NCI-H1436 treated with DMSO at 0.1 percent for 48 hours (cell line): ENCODE measurements around the gene F8A2.
"Not testable (repeated sequence)": the region's sequence is repeated elsewhere in the genome, so short reads cannot be mapped to it uniquely, and the experiment has no call there.

Source experiments
- DNase-seq: peaks from one replicate; lab custom pipeline; 2025; lab: John Stamatoyannopoulos, UW

Gene F8A2

DNA sequence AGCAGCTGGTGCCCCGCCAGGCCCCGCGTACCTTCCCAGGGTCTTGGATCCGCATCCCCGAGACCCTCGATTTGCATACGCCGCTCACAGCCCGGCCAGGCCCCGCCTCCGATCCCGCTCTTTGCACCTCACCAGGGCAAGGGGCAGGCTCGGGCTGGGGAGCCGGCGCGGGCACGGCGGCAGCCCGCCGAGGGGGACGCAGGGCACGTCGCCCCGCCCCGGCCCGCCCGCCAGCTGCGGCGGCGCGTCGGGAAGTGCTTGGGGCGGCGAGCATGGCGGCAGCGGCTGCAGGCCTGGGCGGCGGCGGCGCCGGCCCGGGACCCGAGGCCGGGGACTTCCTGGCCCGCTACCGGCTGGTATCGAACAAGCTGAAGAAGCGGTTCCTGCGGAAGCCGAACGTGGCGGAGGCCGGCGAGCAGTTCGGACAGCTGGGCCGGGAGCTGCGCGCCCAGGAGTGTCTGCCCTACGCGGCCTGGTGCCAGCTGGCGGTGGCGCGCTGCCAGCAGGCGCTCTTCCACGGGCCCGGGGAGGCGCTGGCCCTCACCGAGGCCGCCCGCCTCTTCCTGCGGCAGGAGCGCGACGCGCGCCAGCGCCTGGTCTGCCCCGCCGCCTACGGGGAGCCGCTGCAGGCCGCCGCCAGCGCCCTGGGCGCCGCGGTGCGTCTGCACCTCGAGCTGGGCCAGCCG lies at the start of gene F8A2:
Gene F8A2, plus strand, starts transcription at position 253 of the 686 bp plus-strand sequence. Its CDS starts 20 bp downstream, at position 273.
- not testable (repeated sequence) for DNase-seq

DNA sequence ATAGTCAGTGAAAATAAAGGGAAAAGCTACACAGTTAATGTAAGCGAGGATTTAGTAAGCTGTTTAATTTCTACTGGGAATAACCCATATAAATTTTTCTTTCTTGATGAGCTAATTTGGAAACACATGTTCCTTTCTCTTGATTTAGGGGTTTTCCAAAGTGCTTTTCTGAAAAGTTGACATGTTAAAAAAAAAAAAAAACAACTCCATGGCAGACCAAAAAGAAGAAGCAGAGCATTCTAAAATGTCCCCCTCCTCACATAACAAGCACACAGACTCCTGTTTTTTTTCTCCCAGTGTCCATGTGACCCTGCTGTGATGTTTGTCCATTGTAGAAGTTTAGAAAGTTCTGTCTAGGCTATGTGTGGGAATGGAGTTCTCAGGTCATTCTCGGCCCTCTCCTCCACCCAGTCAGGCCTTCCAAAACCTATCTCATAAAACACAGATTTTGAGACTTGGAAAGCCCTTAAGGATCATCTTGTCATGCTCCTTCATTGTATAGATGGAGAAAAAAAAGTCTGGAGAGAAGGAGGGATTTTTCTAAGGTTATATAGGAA lies 48.3 kb upstream of the F8A2 start:
- DNase-seq: no peak

GRCh38 chrX:155334486-155335336 lies 47.2 kb upstream of the F8A2 start, which contains the start of gene CLIC2:
Gene CLIC2 (minus strand): TSS chrX:155334614. CDS start chrX:155334427, 187 bp downstream.
- no peak for DNase-seq

DNA sequence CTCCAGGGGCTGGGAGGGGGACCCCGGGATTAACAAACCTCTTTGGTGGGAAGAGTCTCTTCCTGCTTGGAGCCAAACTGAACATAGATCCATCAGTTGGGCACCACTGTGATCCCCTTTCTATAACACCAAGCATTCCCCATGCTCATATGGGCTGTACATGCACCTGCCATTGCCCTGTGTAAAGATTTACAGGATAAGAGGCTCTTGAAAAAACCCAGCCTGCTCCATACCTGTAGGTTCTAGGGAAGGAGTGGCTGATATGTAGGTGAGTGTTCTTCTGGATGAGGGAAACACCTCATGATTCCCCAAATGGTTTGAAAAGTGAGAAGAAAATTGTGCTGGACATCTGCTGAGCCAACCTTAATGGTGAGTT lies 46.6 kb upstream of the F8A2 start:
- not testable (repeated sequence) for DNase-seq

DNA sequence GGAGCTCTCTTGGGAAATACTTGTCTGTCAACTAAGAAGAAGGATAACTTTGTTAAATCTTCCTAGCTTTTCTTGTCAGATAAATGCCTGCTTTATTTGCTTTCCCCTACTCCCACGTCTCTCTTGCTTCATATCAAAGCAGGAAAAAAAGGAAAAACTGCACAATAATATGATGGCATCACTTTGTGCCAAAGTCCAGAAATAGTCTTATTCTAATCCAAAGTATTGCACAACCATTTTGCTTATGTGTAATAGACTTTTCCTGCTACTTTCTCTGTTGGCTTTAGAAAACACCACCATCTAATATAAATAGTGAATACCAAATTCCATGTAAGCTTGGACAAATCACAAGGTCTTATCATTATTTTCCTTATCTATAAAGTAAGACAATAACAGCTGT lies 36.2 kb upstream of the F8A2 start:
- DNase-seq: not testable (repeated sequence)

DNA sequence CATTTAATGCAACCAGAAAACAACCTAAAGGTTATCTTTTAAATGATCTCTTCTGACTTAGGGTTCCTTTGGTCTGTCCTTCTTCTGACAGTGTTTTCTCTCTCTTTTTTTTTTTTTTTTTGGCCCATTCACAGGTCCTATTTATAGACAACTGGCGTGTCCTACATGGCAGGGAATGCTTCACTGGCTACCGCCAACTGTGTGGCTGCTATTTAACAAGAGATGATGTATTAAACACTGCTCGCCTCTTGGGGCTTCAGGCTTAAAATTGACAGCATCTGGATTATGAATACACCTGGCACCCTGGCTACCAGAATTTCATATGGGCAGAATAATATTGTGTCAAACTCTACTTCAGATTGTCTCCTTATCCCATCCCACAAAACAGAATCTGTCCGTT lies 32.4 kb upstream of the F8A2 start:
- not testable (repeated sequence) for DNase-seq

GRCh38 chrX:155363712-155364111 lies 18.2 kb upstream of the F8A2 start:
- DNase-seq: not testable (repeated sequence)

DNA sequence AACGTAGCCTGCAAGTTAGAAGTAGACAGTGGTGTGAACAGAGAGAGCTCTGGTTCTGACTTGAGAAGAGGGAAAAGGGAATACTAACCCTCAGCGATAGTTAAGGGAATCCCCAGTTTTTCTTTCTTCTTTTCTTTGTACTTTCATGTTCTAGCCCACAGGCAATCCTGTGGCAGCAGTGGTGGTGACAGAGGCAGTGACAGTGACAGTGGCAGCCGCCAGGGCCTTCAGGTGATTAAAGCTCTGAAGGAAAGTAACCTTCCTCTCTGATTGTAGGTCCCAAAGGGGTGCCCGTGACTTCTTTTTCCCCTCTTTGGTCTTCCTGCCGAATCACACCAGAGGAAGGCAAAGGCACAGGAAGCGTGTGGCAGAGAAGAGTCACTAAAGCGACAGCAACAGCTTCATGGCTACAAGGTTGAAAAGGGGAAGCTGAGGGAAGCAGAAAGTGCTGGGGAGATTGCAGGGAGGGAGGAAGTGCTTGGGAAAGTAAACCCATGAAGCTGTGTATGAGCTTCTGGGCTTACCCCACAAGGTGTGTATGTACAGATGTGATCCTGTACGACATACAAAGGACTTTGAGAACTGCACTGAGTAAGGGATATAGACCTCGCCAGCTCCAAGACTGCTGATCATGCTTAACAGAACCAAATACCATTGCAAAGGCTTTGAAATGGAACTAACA lies 8.0 kb upstream of the F8A2 start:
- DNase-seq: not testable (repeated sequence)

DNA sequence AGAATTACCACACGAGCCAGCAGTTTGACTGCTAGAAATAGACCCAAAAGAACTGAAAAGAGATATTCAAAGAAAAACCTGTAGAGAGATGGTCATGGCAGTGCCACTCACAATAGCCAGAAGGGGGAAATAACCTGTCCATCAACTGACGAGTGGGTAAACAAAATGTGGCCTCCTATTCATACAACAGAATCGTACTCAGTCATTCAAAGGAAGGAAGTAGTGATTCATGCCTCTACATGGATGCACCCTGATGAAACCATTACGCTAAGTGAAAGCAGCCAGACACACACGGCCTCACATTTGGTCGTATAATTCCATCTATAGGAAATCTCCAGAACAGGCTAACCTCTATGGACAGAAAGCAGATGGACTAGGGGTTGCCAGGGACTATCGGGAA lies 2.1 kb upstream of the F8A2 start:
- not testable (repeated sequence) for DNase-seq

DNA sequence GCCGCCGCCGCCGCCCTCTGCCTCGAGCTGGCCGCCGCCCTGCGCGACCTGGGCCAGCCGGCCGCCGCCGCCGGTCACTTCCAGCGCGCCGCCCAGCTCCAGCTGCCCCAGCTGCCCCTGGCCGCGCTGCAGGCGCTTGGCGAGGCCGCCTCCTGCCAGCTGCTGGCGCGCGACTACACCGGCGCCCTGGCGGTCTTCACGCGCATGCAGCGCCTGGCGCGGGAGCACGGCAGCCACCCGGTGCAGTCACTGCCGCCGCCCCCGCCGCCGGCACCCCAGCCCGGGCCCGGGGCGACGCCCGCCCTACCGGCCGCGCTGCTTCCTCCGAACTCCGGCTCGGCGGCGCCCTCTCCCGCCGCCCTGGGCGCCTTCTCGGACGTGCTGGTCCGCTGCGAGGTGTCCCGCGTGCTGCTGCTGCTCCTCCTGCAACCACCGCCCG lies 653 bp downstream of the F8A2 start:
- not testable (repeated sequence) for DNase-seq

- DNase-seq: no peak
These were observed 7.7 kb downstream of the F8A2 start for GRCh38 chrX:155389634-155390033.

DNA sequence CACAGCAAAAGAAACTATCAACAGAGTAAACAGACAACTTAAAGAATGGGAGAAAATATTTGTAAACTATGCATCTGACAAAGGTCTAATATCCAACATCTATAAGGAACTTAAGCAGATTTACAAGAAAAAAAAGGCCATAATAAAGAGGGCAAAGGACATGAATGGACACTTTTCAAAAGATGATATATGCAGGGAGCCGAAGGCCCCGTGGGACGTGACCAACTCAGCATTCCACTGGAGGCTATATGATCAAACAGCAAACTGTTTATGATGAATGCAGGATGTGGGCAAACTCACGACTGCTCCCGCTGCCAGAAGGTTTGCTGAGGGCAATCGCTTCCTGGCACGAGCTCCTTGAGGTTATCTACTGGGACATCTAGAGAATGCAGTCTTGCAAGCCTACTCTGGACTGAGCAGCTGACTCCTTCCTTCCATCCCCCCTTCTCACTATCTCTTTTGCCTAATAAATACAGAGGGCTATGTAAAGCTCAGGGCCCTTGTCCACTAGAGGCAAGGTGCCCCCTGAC lies 12.9 kb downstream of the F8A2 start:
- not testable (repeated sequence) for DNase-seq

DNA sequence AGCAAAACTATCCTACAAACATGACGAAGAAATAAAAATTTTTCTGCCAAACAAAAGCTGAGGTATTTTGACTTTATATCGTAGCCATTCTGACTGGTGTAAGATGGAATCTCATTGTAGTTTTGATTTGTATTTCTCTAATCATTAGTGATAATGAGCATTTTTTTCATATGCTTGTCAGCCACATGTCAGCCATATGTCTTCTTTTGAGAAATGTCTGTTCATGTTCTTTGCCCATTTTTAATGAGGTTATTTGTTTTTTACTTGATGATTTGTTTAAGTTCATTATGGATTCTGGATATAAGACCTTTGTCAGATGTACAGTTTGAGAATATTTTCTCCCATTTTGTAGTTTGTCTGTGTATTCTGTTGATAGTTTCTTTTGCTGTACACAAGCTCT lies 24.5 kb downstream of the F8A2 start:
- DNase-seq: no peak

DNA sequence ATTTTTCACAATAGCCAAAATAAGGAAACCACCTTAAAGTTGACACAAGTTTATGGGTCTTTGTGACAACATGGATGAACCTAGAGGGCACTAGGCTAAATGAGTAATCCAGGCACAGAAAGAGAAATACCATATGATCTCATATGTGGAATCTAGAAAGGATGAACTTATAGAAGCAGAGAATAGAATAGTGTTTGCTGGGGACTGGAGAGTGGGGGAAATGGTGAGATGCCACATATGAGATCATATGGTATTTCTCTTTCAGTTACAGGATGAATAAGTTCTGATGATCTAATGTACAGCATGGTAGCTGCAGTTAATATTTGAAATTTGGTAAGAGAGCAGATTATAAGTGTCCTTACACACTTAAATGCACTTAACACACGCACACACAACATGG lies 35.9 kb downstream of the F8A2 start:
- no peak for DNase-seq
